Liver (tissue), 3 donors: ENCODE results near the gene ZNF821.

ENCODE experiments used
- CTCF ChIP-seq: fragments of 150-350 bp; IDR thresholded peaks from 2 replicates; pipeline ENCODE4 v1.5.1; 2017; ENCODE audit warnings: improper control_type of control experiment, low read depth, low read length; ENCODE audit not compliant: missing input control
- GABPA ChIP-seq, 2 donors: IDR thresholded peaks in 1 of 2; conservative IDR thresholded peaks in 1 of 2; 2 replicates each; pipeline ENCODE4 v1.6.1; 2016; ENCODE audit warnings: antibody characterized with exemption in 2 of 2, mild to moderate bottlenecking in 1 of 2, moderate library complexity in 1 of 2
- JUND ChIP-seq, 2 donors: IDR thresholded peaks; 2 replicates each; pipeline ENCODE4 v1.6.1; 2016; ENCODE audit warnings: antibody characterized with exemption in 2 of 2
- RAD21 ChIP-seq, 2 donors: IDR thresholded peaks; 2 replicates each; pipeline ENCODE4 v1.6.1; 2016; ENCODE audit warnings: antibody characterized with exemption in 2 of 2, mild to moderate bottlenecking in 2 of 2
- SP1 ChIP-seq: IDR thresholded peaks from 2 replicates; pipeline ENCODE4 v1.6.1; 2018; ENCODE audit warnings: antibody characterized with exemption, mild to moderate bottlenecking
- TAF1 ChIP-seq: conservative IDR thresholded peaks from 2 replicates; pipeline ENCODE4 v1.6.1; 2016; ENCODE audit warnings: antibody characterized with exemption, mild to moderate bottlenecking
- TF ChIP-seq, protein P1 (sequence below): IDR thresholded peaks from 2 replicates; pipeline ENCODE4 v1.6.1; 2016; ENCODE audit warnings: antibody characterized with exemption
- TF ChIP-seq, protein P2 (sequence below): IDR thresholded peaks from 2 replicates; pipeline ENCODE4 v1.6.1; 2016; ENCODE audit warnings: antibody characterized with exemption, mild to moderate bottlenecking
- TF ChIP-seq, protein P3 (sequence below): IDR thresholded peaks from 2 replicates; pipeline ENCODE4 v1.6.1; 2016; ENCODE audit warnings: antibody characterized with exemption
- donor health status: healthy.
- donor health status: healthy.

GRCh38 chr16:71916397-71916920 is 32.5 kb upstream of the ZNF821 start:
- TF ChIP-seq CTCF (no peak), TAF1 (no peak), JUND (IDR thresholded peaks at IDR 0.05) (no peak), RAD21 (IDR thresholded peaks at IDR 0.05) (no peak), SP1 (no peak), GABPA (IDR thresholded peaks at IDR 0.05 in 1 of 2, conservative IDR thresholded peaks at IDR 0.05 in 1 of 2) (no peak)
- TF ChIP-seq, protein P1, sequence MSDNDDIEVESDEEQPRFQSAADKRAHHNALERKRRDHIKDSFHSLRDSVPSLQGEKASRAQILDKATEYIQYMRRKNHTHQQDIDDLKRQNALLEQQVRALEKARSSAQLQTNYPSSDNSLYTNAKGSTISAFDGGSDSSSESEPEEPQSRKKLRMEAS = no peak
- TF ChIP-seq, protein P2, sequence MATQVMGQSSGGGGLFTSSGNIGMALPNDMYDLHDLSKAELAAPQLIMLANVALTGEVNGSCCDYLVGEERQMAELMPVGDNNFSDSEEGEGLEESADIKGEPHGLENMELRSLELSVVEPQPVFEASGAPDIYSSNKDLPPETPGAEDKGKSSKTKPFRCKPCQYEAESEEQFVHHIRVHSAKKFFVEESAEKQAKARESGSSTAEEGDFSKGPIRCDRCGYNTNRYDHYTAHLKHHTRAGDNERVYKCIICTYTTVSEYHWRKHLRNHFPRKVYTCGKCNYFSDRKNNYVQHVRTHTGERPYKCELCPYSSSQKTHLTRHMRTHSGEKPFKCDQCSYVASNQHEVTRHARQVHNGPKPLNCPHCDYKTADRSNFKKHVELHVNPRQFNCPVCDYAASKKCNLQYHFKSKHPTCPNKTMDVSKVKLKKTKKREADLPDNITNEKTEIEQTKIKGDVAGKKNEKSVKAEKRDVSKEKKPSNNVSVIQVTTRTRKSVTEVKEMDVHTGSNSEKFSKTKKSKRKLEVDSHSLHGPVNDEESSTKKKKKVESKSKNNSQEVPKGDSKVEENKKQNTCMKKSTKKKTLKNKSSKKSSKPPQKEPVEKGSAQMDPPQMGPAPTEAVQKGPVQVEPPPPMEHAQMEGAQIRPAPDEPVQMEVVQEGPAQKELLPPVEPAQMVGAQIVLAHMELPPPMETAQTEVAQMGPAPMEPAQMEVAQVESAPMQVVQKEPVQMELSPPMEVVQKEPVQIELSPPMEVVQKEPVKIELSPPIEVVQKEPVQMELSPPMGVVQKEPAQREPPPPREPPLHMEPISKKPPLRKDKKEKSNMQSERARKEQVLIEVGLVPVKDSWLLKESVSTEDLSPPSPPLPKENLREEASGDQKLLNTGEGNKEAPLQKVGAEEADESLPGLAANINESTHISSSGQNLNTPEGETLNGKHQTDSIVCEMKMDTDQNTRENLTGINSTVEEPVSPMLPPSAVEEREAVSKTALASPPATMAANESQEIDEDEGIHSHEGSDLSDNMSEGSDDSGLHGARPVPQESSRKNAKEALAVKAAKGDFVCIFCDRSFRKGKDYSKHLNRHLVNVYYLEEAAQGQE = no peak
- TF ChIP-seq, protein P3, sequence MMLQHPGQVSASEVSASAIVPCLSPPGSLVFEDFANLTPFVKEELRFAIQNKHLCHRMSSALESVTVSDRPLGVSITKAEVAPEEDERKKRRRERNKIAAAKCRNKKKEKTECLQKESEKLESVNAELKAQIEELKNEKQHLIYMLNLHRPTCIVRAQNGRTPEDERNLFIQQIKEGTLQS = no peak
